ENCODE results near the gene RDX.

- no peak for TF ChIP-seq POLR2AphosphoS5 (IDR thresholded peaks at IDR 0.05; ENCODE audit: low read depth, low read length)
- no peak for TF ChIP-seq RNF2 (IDR thresholded peaks at IDR 0.05; ENCODE audit: borderline replicate concordance, low read depth, low read length, missing control alignments, poor library complexity, severe bottlenecking)
- no peak for TF ChIP-seq JUND (IDR thresholded peaks at IDR 0.05; ENCODE audit: low read length)
- TF ChIP-seq USF2 (IDR thresholded peaks at IDR 0.05; ENCODE audit: low read length) = no peak
- no peak for TF ChIP-seq CTCF (IDR thresholded peaks at IDR 0.05; ENCODE audit: control extremely low read depth in 1 of 3, insufficient read depth in 1 of 3, low read depth in 1 of 3, low read length in 3 of 3)
- no peak for TF ChIP-seq MAX (IDR thresholded peaks at IDR 0.05)
- no peak for TF ChIP-seq EZH2 (IDR thresholded peaks at IDR 0.05; ENCODE audit: low read depth, low read length, severe bottlenecking)
- no peak for TF ChIP-seq SP1 (IDR thresholded peaks at IDR 0.05; ENCODE audit: low read depth, low read length)
- no peak for TF ChIP-seq RFX5 (IDR thresholded peaks at IDR 0.05; ENCODE audit: borderline replicate concordance, low read depth, low read length)
Observed at GRCh38 chr11:110230377-110230776, 66.0 kb downstream of the RDX start.

Data from H1 (cell line).